Esophagus squamous epithelium (tissue), 5 donors: Measurements from ENCODE around the gene PPFIA2. TPM values are rescaled to one million over a fixed set of nuclear protein-coding genes. Genes with fewer than 3 reads are reported as not detected.

ENCODE experiments used
- DNase-seq: peaks from one replicate; lab custom pipeline; 2025; lab: John Stamatoyannopoulos, UW
- H3K27ac ChIP-seq, 4 donors: fragments of 200-600 bp; sonication (generic); one replicate each; pipeline ENCODE4 v1.5.1; 2016 to 2019; ENCODE audit warnings: mild to moderate bottlenecking in 1 of 4
- H3K27me3 ChIP-seq, 4 donors: fragments of 200-600 bp; sonication (generic); 1 replicate in 3 of 4; 2 replicates in 1 of 4; pipeline versions ENCODE4 v1.5.1 to v1.6.0; 2017 to 2021; ENCODE audit warnings: antibody characterized with exemption in 1 of 4
- H3K36me3 ChIP-seq, 3 donors: fragments of 200-600 bp; sonication (generic); one replicate each; pipeline ENCODE4 v1.5.1; 2016 to 2019
- H3K4me1 ChIP-seq, 3 donors: fragments of 200-600 bp; sonication (generic); one replicate each; pipeline ENCODE4 v1.5.1; 2017 to 2019
- H3K4me3 ChIP-seq, 4 donors: fragments of 200-600 bp; sonication (generic); 1 replicate in 3 of 4; 2 replicates in 1 of 4; pipeline ENCODE4 v1.5.1; 2016 to 2019; ENCODE audit warnings: mild to moderate bottlenecking in 2 of 4, moderate library complexity in 1 of 4
- H3K9me3 ChIP-seq, 3 donors: fragments of 200-600 bp; sonication (generic); one replicate each; pipeline ENCODE4 v1.5.1; 2016 to 2019
- CTCF ChIP-seq, 6 experiments: fragments of 450-650 bp in 4 of 6; fragments of 200-600 bp in 2 of 6; sonication (generic) in 2 of 6; IDR thresholded peaks; one replicate each; pipeline ENCODE4 v1.5.1; 2016 to 2019; ENCODE audit warnings: antibody characterized with exemption in 6 of 6, mild to moderate bottlenecking in 4 of 6, moderate library complexity in 4 of 6
- POLR2A ChIP-seq, 4 donors: fragments of 450-650 bp; IDR thresholded peaks; one replicate each; pipeline ENCODE4 v1.6.1; 2017; ENCODE audit warnings: antibody characterized with exemption in 4 of 4, mild to moderate bottlenecking in 4 of 4, moderate library complexity in 3 of 4
- WGBS, 2 donors: methylation state at CpG; one replicate each; pipeline ENCODE4 v1.1.5; 2018; 5-methylcytosine and 5-hydroxymethylcytosine counted together
- intact Hi-C: fragments of 100-400 bp; cut with DNase I; formaldehyde crosslinking; loops from one replicate; pipeline ENCODE4 v1.15.0; 2022
- total RNA-seq, 4 donors: library from RNA; depleted of rRNA; stranded (reverse); fragments of >200 nt; gene quantifications; one replicate each; pipeline ENCODE4 v1.1.0, GENCODE V29; 2016
- donor health status: DM: yes; HTN: yes; CAD: no.

PPFIA2 gene
- total RNA-seq, 4 donors from 2014 or later: 0.31 to 2.3 (median 0.55) TPM

GRCh38 chr12:81499809-81500208, 259.3 kb downstream of the PPFIA2 start:
- Histone ChIP-seq H3K9me3 (no peaks in the 10 kb centered on the region), H3K27me3 (no peaks in the 10 kb centered on the region), H3K27ac (no peak overlapping the region), H3K4me1 (no peaks in the 10 kb centered on the region), H3K4me3 (no peak overlapping the region), H3K36me3 (no peaks in the 10 kb centered on the region)
- 57 to 64% methylated on average over 4 of the region's 4 CpGs for WGBS, 2 donors
- DNase-seq: no peak
- intact Hi-C loops: no loop called here
- no peak for TF ChIP-seq POLR2A (IDR thresholded peaks at IDR 0.05)
- TF ChIP-seq CTCF (IDR thresholded peaks at IDR 0.05): no peak

DNA sequence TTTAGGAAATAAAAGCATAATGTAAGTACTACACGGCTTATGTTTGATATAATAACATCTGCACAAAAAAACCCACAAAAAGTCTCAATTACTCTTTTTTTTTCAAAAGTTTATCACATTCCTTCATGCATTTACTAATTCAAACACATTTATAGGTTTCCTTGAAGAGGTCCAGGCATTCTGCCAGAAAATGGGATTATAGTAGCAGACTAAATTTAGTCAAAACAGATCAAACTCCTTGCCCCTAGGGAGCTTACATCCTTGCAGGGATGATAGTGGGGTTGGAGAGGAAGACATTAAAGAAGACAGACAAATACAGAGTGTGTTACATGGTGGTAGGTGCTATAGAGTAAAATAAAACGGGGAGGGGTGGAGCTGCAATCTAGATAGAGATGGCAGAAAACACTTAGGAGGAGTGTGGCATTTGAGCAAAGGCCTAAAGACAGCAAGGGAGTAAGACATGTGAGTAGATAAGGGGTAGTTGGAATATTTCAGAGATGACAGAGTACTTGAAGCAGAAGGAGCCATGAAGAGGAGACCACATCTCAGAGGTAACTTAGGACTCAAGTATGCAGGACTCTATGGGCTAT, 266.9 kb downstream of the PPFIA2 start:
- Histone ChIP-seq H3K4me1 (no peaks in the 10 kb centered on the region), H3K27ac (no peak overlapping the region), H3K4me3 (no peak overlapping the region), H3K27me3 (no peaks in the 10 kb centered on the region), H3K9me3 (no peaks in the 10 kb centered on the region), H3K36me3 (no peaks in the 10 kb centered on the region)
- intact Hi-C loops: no loop called here
- no peak for DNase-seq
- TF ChIP-seq CTCF (IDR thresholded peaks at IDR 0.05) (no peak), POLR2A (IDR thresholded peaks at IDR 0.05) (no peak)
- WGBS, 2 donors: 31 to 48% methylated on average over 2 of the region's 2 CpGs

DNA sequence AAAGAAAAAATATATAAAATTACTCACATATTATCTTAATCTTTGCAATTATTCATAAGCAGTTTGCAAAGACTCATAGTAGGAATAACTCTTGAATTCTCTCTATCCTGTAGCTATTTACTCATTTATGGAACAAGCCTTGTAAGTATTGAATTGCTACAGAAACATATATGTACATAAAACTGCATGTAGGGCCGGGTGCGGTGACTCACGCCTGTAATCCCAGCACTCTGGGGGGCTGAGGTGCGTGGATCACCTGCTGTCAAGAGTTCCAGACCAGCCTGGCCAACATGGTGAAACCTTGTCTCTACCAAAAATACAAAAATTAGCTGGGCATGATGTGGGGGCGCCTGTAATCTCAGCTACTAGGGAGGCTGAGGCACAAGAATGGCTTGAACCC, 286.2 kb downstream of the PPFIA2 start:
- 66 to 78% methylated on average over 5 of the region's 5 CpGs for whole genome bisulfite sequencing, 2 donors
- no peaks in the 10 kb centered on the region for H3K9me3 ChIP-seq
- H3K27ac ChIP-seq: no peak overlapping the region
- DNase-seq: no peak
- no peak overlapping the region for H3K4me3 ChIP-seq
- no peaks in the 10 kb centered on the region for H3K27me3 ChIP-seq
- no peak for TF ChIP-seq CTCF (IDR thresholded peaks at IDR 0.05)
- no peak for TF ChIP-seq POLR2A (IDR thresholded peaks at IDR 0.05)
- intact Hi-C loops: no loop called here
- H3K4me1 ChIP-seq: no peaks in the 10 kb centered on the region
- H3K36me3 ChIP-seq: no peaks in the 10 kb centered on the region

GRCh38 chr12:81470923-81471322, 288.2 kb downstream of the PPFIA2 start:
- Histone ChIP-seq H3K4me3 (no peak overlapping the region), H3K27me3 (no peaks in the 10 kb centered on the region), H3K9me3 (no peaks in the 10 kb centered on the region), H3K27ac (no peak overlapping the region), H3K4me1 (no peaks in the 10 kb centered on the region), H3K36me3 (no peaks in the 10 kb centered on the region)
- 19 to 67% methylated on average over 1 of the region's 1 CpG for WGBS, 2 donors
- intact Hi-C loops: no loop called here
- TF ChIP-seq CTCF (IDR thresholded peaks at IDR 0.05): no peak
- TF ChIP-seq POLR2A (IDR thresholded peaks at IDR 0.05): no peak
- no peak for DNase-seq

DNA sequence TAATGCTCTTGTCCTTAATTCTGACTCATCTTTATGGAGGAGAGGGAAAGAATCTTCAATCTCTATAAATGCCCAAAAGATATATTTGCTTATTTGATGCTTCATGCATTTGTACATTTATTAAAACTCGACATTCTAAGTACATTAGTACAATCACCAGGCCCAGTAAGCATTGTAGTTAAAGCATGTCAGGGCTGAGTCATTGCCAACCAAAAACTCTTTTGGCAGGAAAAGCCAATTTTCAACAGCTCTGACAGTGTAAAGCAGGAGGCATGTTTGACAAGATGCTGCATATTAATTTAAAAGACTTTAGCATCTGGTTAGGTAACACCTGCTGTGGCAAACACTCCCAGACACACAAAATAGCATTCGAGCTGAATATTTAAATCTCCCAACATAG, 290.9 kb downstream of the PPFIA2 start:
- H3K36me3 ChIP-seq: no peaks in the 10 kb centered on the region
- 18 to 35% methylated on average over 2 of the region's 2 CpGs for WGBS, 2 donors
- no peaks in the 10 kb centered on the region for H3K4me1 ChIP-seq
- intact Hi-C loops: no loop called here
- H3K4me3 ChIP-seq: no peak overlapping the region
- TF ChIP-seq CTCF (IDR thresholded peaks at IDR 0.05) (no peak), POLR2A (IDR thresholded peaks at IDR 0.05) (no peak)
- no peaks in the 10 kb centered on the region for H3K27me3 ChIP-seq
- no peak overlapping the region for H3K27ac ChIP-seq
- no peaks in the 10 kb centered on the region for H3K9me3 ChIP-seq
- no peak for DNase-seq
